Body of pancreas (tissue), 4 donors: ENCODE measurements around the gene GRB2. TPM values are rescaled to one million over a fixed set of nuclear protein-coding genes. Genes with fewer than 3 reads are reported as not detected.
A peak's percentile ranks its signal among the peaks of the same experiment; 100 is the strongest.

ENCODE experiments used
- ATAC-seq: fragments of 150-250 bp; one replicate; pipeline ENCODE4 v1.9.1; 2016
- DNase-seq, 4 donors: peaks; one replicate each; pipeline ENCODE4 v3.0.0-alpha.2; 2019
- H3K27ac ChIP-seq, 4 donors: fragments of 200-600 bp; sonication (generic); 1 replicate in 3 of 4; 2 replicates in 1 of 4; pipeline versions ENCODE4 v1.5.1 to v1.6.1; 2016 to 2019; ENCODE audit warnings: mild to moderate bottlenecking in 1 of 4, mixed read lengths in 1 of 4, moderate library complexity in 1 of 4
- H3K27me3 ChIP-seq, 2 donors: fragments of 200-600 bp; sonication (generic); one replicate each; pipeline ENCODE4 v1.6.0; 2016; ENCODE audit warnings: mild to moderate bottlenecking in 1 of 2
- H3K36me3 ChIP-seq, 2 donors: fragments of 200-600 bp; sonication (generic); replicated peaks in 1 of 2; 2 replicates each; pipeline ENCODE4 v1.5.1; 2016; ENCODE audit warnings: low read depth in 2 of 2; ENCODE audit not compliant: insufficient read depth in 1 of 2
- H3K4me1 ChIP-seq: fragments of 200-600 bp; sonication (generic); one replicate; pipeline ENCODE4 v1.6.0; 2016
- H3K4me3 ChIP-seq, 2 donors: fragments of 200-600 bp; sonication (generic); 1 replicate in 1 of 2; 2 replicates in 1 of 2; pipeline ENCODE4 v1.5.1; 2016 to 2019
- H3K9me3 ChIP-seq, 3 donors: fragments of 200-600 bp; sonication (generic); 1 replicate in 2 of 3; 2 replicates in 1 of 3; pipeline ENCODE4 v1.5.1; 2016
- POLR2A ChIP-seq, 3 donors: fragments of 450-650 bp; IDR thresholded peaks; one replicate each; pipeline ENCODE4 v1.6.1; 2016; ENCODE audit warnings: antibody characterized with exemption in 3 of 3, mild to moderate bottlenecking in 2 of 3
- WGBS, 2 donors: methylation state at CpG; one replicate each; pipeline ENCODE4 v1.1.5; 2017; 5-methylcytosine and 5-hydroxymethylcytosine counted together
- intact Hi-C: fragments of 100-400 bp; cut with DNase I; formaldehyde crosslinking; loops from one replicate; pipeline ENCODE4 v1.15.1; 2023
- total RNA-seq, 2 donors: library from RNA; depleted of rRNA; stranded (reverse); fragments of >200 nt; gene quantifications; one replicate each; pipeline ENCODE4 v1.1.0, GENCODE V29; 2016
- TF ChIP-seq, protein P1 (sequence below), 7 experiments: fragments of 450-650 bp in 4 of 7; fragments of 200-600 bp in 3 of 7; sonication (generic) in 3 of 7; IDR thresholded peaks; one replicate each; pipeline ENCODE4 v1.5.1; 2016 to 2019; ENCODE audit warnings: antibody characterized with exemption in 7 of 7

GRB2 gene
- total RNA-seq, 2 donors from 2014 or later: 51.9 to 118 TPM

DNA sequence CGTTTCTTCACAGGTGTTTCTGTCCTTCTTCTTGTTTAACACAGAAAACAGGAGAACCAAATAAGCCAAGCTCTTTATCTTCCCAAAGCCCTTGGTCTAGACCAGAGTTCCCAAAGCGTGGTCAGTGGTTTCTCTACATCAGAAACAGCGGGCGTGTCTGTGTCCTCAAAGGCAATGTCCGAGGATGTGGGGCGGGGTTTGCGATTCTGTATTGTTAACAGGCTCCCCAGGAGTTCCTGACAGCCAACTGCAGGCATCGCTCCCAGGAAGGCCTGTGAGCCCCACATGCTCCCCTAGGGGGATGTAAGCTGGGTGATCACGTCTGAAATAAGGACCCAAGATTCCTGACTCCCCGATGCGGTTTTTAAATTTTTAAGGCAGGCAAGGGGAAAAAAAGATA is 87.8 kb downstream of the GRB2 start:
- no peak for TF ChIP-seq POLR2A (IDR thresholded peaks at IDR 0.05)
- TF ChIP-seq, protein P1, sequence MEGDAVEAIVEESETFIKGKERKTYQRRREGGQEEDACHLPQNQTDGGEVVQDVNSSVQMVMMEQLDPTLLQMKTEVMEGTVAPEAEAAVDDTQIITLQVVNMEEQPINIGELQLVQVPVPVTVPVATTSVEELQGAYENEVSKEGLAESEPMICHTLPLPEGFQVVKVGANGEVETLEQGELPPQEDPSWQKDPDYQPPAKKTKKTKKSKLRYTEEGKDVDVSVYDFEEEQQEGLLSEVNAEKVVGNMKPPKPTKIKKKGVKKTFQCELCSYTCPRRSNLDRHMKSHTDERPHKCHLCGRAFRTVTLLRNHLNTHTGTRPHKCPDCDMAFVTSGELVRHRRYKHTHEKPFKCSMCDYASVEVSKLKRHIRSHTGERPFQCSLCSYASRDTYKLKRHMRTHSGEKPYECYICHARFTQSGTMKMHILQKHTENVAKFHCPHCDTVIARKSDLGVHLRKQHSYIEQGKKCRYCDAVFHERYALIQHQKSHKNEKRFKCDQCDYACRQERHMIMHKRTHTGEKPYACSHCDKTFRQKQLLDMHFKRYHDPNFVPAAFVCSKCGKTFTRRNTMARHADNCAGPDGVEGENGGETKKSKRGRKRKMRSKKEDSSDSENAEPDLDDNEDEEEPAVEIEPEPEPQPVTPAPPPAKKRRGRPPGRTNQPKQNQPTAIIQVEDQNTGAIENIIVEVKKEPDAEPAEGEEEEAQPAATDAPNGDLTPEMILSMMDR (IDR thresholded peaks at IDR 0.05): no peak
- ATAC-seq (no peak), DNase-seq (peak in 1 of 4 donors; percentile 31)
- Histone ChIP-seq H3K9me3 (no peaks in the 10 kb centered on the region), H3K36me3 (peaks cover 0 to 9% of the 10 kb centered on the region in 2 donors), H3K27me3 (no peaks in the 10 kb centered on the region), H3K27ac (no peak overlapping the region), H3K4me1 (no peaks in the 10 kb centered on the region), H3K4me3 (no peak overlapping the region)
- WGBS, 2 donors: 75 to 79% methylated on average over 11 of the region's 11 CpGs
- intact Hi-C loops: no loop called here

DNA sequence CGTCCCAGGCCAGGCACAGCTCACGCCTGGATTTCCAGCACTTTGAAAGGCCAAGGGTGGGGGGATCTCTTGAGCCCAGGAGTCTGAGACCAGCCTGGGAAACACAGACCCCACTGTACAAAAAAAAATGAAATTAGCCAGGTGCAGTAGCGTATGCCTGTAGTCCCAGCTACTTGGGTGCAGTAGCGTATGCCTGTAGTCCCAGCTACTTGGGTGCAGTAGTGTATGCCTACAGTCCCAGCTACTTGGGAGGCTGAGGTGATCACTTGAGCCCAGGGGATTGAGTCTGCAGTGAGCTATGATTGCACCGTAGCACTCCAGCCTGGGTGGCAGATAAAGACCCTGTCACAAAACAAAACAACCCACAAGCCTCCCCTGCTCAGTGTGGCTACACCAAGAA is 89.2 kb downstream of the GRB2 start:
- H3K4me1 ChIP-seq: no peaks in the 10 kb centered on the region
- ATAC-seq (peak; percentile 15), DNase-seq (no peak)
- intact Hi-C loops: no loop called here
- TF ChIP-seq POLR2A (IDR thresholded peaks at IDR 0.05): no peak
- TF ChIP-seq, protein P1 (IDR thresholded peaks at IDR 0.05): no peak
- no peak overlapping the region for H3K27ac ChIP-seq
- 82 to 89% methylated on average over 5 of the region's 5 CpGs for WGBS, 2 donors
- no peaks in the 10 kb centered on the region for H3K9me3 ChIP-seq
- H3K27me3 ChIP-seq: no peaks in the 10 kb centered on the region
- no peak overlapping the region for H3K4me3 ChIP-seq
- peaks cover 0 to 4% of the 10 kb centered on the region in 2 donors for H3K36me3 ChIP-seq

DNA sequence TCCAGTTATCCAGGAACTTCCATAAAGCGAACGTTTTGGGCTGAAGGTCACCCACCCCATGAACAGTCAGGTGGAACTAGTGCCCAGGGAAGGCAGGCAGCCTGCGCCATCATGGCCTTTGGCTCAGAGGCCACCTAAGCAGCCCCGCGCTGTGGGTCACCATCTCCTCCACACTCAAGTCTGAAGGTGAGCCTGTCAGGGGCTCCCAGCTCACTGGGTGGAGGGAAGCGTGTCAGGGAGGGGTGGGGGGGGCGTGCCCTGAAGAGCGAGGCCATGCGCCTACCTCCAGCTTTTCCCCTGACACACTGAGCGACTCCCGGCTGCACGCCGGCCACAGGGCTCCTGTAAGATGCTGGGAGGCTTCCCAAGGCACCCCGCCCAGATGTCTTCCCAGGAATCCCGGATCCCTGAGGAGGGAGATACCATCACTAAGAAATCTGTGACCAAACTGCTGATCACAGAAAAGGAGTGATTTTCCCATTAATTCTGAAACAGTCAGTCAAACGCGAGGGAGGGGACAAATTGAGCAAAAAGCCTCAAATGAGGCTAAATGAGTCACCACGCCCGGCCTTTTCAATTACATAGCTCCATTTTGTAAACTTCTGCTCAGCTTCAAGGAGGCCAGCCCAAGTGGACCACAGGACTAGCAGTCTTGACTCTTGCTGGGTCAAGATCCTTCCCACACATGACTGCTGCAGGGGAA is 89.8 kb downstream of the GRB2 start:
- TF ChIP-seq, protein P1 (IDR thresholded peaks at IDR 0.05): no peak
- TF ChIP-seq POLR2A (IDR thresholded peaks at IDR 0.05): no peak
- peak overlapping the region in 1 of 4 donors; percentile 75 for H3K27ac ChIP-seq
- no peaks in the 10 kb centered on the region for H3K9me3 ChIP-seq
- H3K27me3 ChIP-seq: no peaks in the 10 kb centered on the region
- ATAC-seq (peak; percentile 19), DNase-seq (peak in 1 of 4 donors; percentile 46)
- H3K4me1 ChIP-seq: no peaks in the 10 kb centered on the region
- 77 to 82% methylated on average over 14 to 19 of the region's 19 CpGs for WGBS, 2 donors
- intact Hi-C loops: no loop called here
- no peak overlapping the region for H3K4me3 ChIP-seq
- peaks cover 0 to 4% of the 10 kb centered on the region in 2 donors for H3K36me3 ChIP-seq

DNA sequence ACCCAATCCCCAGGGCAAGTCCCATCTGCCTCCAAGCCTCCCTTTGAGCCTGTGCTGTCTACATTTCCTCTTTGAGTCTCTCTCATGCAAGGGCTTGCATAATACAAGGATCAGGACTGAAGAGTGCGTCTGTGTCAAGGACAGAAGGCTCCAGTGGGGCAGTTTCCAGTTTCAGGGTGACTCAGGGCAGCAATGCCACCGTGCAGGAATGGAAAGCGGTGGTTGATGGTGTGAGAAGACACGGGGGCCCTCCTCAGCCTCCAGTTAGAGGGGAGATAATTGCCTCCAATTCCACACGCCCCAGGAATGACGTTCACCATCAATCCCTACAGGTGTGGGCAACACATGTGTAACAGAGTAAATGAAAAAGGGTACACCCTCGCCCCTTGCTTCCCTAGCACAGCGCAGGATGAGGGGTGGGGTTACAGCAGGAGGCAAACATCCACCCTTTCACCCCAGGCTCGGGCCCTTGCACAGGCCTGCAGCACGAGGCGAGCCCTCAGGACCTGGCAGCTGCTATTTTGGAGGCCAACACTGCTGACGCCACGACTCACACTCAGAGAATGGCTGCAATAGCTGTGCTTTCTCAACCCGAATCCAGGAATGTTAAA is 91.4 kb downstream of the GRB2 start:
- ATAC-seq (no peak), DNase-seq (peak in 1 of 4 donors; percentile 69)
- Histone ChIP-seq H3K36me3 (no peaks in the 10 kb centered on the region), H3K4me3 (no peak overlapping the region), H3K27me3 (no peaks in the 10 kb centered on the region), H3K27ac (peak overlapping the region in 2 of 4 donors; percentile 29 to 75), H3K4me1 (peaks cover 9% of the 10 kb centered on the region), H3K9me3 (no peaks in the 10 kb centered on the region)
- WGBS, 2 donors: 65 to 73% methylated on average over 12 to 14 of the region's 14 CpGs
- TF ChIP-seq POLR2A (IDR thresholded peaks at IDR 0.05): peak in 1 of 3 donors; percentile 31
- TF ChIP-seq, protein P1 (IDR thresholded peaks at IDR 0.05): no peak
- intact Hi-C loops: no loop called here
